Neural cell (in vitro differentiated cells): ENCODE data around the gene NADK.

Experiments
- EP300 ChIP-seq: fragments of 450-650 bp; conservative IDR thresholded peaks from 2 replicates; pipeline ENCODE4 v1.6.1; 2014; ENCODE audit warnings: antibody characterized with exemption, mild to moderate bottlenecking, moderate library complexity; ENCODE audit not compliant: poor library complexity, severe bottlenecking
- EZH2 ChIP-seq: fragments of 200-600, 300-800 bp; shearing (Covaris generic), sonication (generic); IDR thresholded peaks from 2 replicates; pipeline ENCODE4 v1.6.1; 2014; ENCODE audit warnings: antibody characterized with exemption, low read length, borderline replicate concordance, mild to moderate bottlenecking; ENCODE audit not compliant: insufficient read depth, poor library complexity, severe bottlenecking
- POLR2AphosphoS5 ChIP-seq: IDR thresholded peaks from 2 replicates; pipeline ENCODE4 v1.6.1; 2012
- TF ChIP-seq, protein P1 (sequence below): fragments of 450-650 bp; IDR thresholded peaks from 2 replicates; pipeline ENCODE4 v1.5.1; 2014; ENCODE audit warnings: antibody characterized with exemption, mild to moderate bottlenecking, moderate library complexity; ENCODE audit not compliant: poor library complexity, severe bottlenecking

DNA sequence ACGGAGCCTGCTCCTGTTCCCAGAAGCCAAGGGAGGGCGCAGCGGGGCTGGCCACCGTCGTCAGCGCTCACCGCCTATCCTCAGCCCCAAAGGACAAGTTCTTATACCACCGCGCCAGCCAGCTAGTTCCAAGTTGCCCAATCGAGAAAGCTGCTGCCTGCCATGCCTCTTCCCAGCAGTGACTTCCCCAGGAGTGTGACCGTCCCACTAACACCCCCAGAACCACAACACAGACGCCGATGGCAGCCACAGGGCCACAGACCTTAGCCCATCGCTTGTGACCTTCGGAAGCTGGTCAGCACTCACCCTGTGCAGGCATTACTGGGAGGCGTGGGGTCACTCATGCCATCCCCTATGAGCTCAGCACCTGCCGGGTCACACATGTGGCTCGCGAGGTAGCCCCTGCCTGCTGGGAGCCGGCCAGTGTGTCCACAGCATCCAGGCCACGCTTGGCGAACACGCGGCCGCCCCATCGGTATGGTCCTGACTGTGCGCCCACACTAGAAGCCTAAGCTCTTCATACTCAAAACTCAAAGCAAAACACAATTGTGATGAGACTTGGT lies 20.1 kb downstream of the NADK start:
- TF ChIP-seq EZH2 (no peak), POLR2AphosphoS5 (no peak), EP300 (no peak)
- TF ChIP-seq, protein P1, sequence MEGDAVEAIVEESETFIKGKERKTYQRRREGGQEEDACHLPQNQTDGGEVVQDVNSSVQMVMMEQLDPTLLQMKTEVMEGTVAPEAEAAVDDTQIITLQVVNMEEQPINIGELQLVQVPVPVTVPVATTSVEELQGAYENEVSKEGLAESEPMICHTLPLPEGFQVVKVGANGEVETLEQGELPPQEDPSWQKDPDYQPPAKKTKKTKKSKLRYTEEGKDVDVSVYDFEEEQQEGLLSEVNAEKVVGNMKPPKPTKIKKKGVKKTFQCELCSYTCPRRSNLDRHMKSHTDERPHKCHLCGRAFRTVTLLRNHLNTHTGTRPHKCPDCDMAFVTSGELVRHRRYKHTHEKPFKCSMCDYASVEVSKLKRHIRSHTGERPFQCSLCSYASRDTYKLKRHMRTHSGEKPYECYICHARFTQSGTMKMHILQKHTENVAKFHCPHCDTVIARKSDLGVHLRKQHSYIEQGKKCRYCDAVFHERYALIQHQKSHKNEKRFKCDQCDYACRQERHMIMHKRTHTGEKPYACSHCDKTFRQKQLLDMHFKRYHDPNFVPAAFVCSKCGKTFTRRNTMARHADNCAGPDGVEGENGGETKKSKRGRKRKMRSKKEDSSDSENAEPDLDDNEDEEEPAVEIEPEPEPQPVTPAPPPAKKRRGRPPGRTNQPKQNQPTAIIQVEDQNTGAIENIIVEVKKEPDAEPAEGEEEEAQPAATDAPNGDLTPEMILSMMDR = no peak
